Stimulated activated CD8-positive, alpha-beta memory T cell treated with anti-CD3 and anti-CD28 coated beads, Interleukin-12 subunit alpha, Interleukin-12 subunit beta, amount 100 ng/mL, for 24 hours (primary cell): ENCODE results near the gene PNRC2.
"Not testable (repeated sequence)": the region's sequence is repeated elsewhere in the genome, so short reads cannot be mapped to it uniquely, and the experiment has no call there.

Experiments
- DNase-seq: peaks from one replicate; pipeline ENCODE4 v3.0.0-alpha.2; 2020; ENCODE audit errors: extremely low read depth

Gene PNRC2

GRCh38 chr1:23989263-23989662 is 29.6 kb downstream of the PNRC2 start:
- no peak for DNase-seq

- not testable (repeated sequence) for DNase-seq
These were observed 32.4 kb downstream of the PNRC2 start for GRCh38 chr1:23992011-23992410.

- no peak for DNase-seq
These were observed 35.8 kb downstream of the PNRC2 start for GRCh38 chr1:23995431-23995837.

- no peak for DNase-seq
These were observed 37.1 kb downstream of the PNRC2 start for GRCh38 chr1:23996700-23997229.

GRCh38 chr1:23997812-23998211 is 38.2 kb downstream of the PNRC2 start:
- no peak for DNase-seq

- DNase-seq, result no peak
These were observed 39.6 kb downstream of the PNRC2 start for GRCh38 chr1:23999156-23999671.

GRCh38 chr1:24002695-24003094 is 43.1 kb downstream of the PNRC2 start:
- no peak for DNase-seq

GRCh38 chr1:24003331-24003972 is 43.8 kb downstream of the PNRC2 start:
- no peak for DNase-seq

GRCh38 chr1:24004132-24004531 is 44.5 kb downstream of the PNRC2 start:
- DNase-seq, result no peak

GRCh38 chr1:24005163-24005562 is 45.5 kb downstream of the PNRC2 start:
- no peak for DNase-seq

GRCh38 chr1:24007079-24007478 is 47.5 kb downstream of the PNRC2 start:
- DNase-seq, result no peak

- DNase-seq, result not testable (repeated sequence)
These were observed 49.1 kb downstream of the PNRC2 start for GRCh38 chr1:24008574-24009184.

GRCh38 chr1:24009406-24009805 is 49.8 kb downstream of the PNRC2 start:
- DNase-seq, result no peak

GRCh38 chr1:24010650-24011049 is 51.0 kb downstream of the PNRC2 start:
- no peak for DNase-seq

GRCh38 chr1:24012878-24013277 is 53.2 kb downstream of the PNRC2 start:
- DNase-seq, result not testable (repeated sequence)
